Ishikawa (cell line): ENCODE measurements around the gene TM9SF1.

Source experiments
- CEBPB ChIP-seq: IDR thresholded peaks from 2 replicates; pipeline ENCODE4 v1.6.1; 2012
- CREB1 ChIP-seq: IDR thresholded peaks from 2 replicates; pipeline ENCODE4 v1.6.1; 2012; ENCODE audit warnings: low read depth
- EP300 ChIP-seq: IDR thresholded peaks from 2 replicates; pipeline ENCODE4 v1.6.1; 2012; ENCODE audit warnings: borderline replicate concordance
- FOXM1 ChIP-seq: IDR thresholded peaks from 2 replicates; pipeline ENCODE4 v1.6.1; 2012; ENCODE audit warnings: low read depth, borderline replicate concordance
- MAX ChIP-seq: IDR thresholded peaks from 2 replicates; pipeline ENCODE4 v1.6.1; 2012
- RAD21 ChIP-seq: IDR thresholded peaks from 2 replicates; pipeline ENCODE4 v1.6.1; 2012; ENCODE audit warnings: low read depth
- REST ChIP-seq: IDR thresholded peaks from 2 replicates; pipeline ENCODE4 v1.6.1; 2012; ENCODE audit warnings: low read depth, mild to moderate bottlenecking
- TAF1 ChIP-seq: IDR thresholded peaks from 2 replicates; pipeline ENCODE4 v1.6.1; 2012; ENCODE audit warnings: low read depth, mild to moderate bottlenecking
- TCF12 ChIP-seq: IDR thresholded peaks from 2 replicates; pipeline ENCODE4 v1.6.1; 2012; ENCODE audit warnings: low read depth
- TEAD4 ChIP-seq: IDR thresholded peaks from 2 replicates; pipeline ENCODE4 v1.6.1; 2012
- USF1 ChIP-seq: IDR thresholded peaks from 2 replicates; pipeline ENCODE4 v1.6.1; 2012
- YY1 ChIP-seq: IDR thresholded peaks from 2 replicates; pipeline ENCODE4 v1.6.1; 2012; ENCODE audit warnings: low read depth
- ZBTB7A ChIP-seq: IDR thresholded peaks from 2 replicates; pipeline ENCODE4 v1.6.1; 2012; ENCODE audit warnings: low read depth

TM9SF1 gene

GRCh38 chr14:24207104-24207551, 11.9 kb upstream of the TM9SF1 start:
- no peak for TF ChIP-seq USF1
- no peak for TF ChIP-seq TEAD4
- TF ChIP-seq CEBPB = no peak
- TF ChIP-seq CREB1 = no peak
- no peak for TF ChIP-seq FOXM1

GRCh38 chr14:24206260-24207103, 11.2 kb upstream of the TM9SF1 start:
- TF ChIP-seq CREB1 = no peak
- no peak for TF ChIP-seq REST
- no peak for TF ChIP-seq ZBTB7A
- no peak for TF ChIP-seq CEBPB
- TF ChIP-seq RAD21 = no peak
- TF ChIP-seq TEAD4 = no peak
- TF ChIP-seq FOXM1 = no peak

- no peak for TF ChIP-seq FOXM1
- no peak for TF ChIP-seq YY1
- no peak for TF ChIP-seq RAD21
Measured at GRCh38 chr14:24204163-24205146, 9.2 kb upstream of the TM9SF1 start.

GRCh38 chr14:24198814-24199524, 3.7 kb upstream of the TM9SF1 start:
- TF ChIP-seq USF1 = no peak
- no peak for TF ChIP-seq MAX
- no peak for TF ChIP-seq CEBPB
- TF ChIP-seq FOXM1 = no peak
- TF ChIP-seq REST = no peak
- TF ChIP-seq YY1 = no peak
- no peak for TF ChIP-seq CREB1
- TF ChIP-seq EP300 = no peak
- no peak for TF ChIP-seq TCF12
- no peak for TF ChIP-seq TAF1
- TF ChIP-seq RAD21 = no peak
- no peak for TF ChIP-seq ZBTB7A

- TF ChIP-seq YY1 = no peak
Measured at GRCh38 chr14:24197056-24197450, 1.8 kb upstream of the TM9SF1 start.
